Measurements from ENCODE around the gene OGN. TPM values are rescaled to one million over a fixed set of nuclear protein-coding genes. Genes with fewer than 3 reads are reported as not detected.
A peak's percentile ranks its signal among the peaks of the same experiment; 100 is the strongest.
"Not testable (repeated sequence)": the region's sequence is repeated elsewhere in the genome, so short reads cannot be mapped to it uniquely, and the experiment has no call there.

OGN gene
- total RNA-seq, 1 donor from 2014 or later: 153 TPM

DNA sequence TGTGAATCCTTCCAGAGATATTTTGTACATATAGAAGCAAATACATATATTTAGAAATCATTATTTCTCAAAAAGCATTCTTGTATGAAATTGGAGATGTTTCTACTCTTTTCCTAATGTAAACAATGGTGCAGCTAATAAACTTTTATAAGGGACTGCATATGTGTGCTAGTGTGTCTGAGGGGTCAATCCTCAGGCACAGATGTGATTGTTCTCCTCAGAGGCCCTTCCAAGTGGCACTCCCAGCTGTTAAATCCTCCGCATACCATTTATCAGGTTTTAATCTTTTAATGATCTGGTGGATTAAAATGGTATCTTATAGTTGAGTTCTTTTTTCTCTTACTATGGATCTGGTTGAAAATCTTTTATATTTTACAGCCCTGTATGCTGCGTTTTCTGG lies 25.5 kb upstream of the OGN start:
- Histone ChIP-seq H3K4me3 (ENCODE audit: low read length in 3 of 3) (no peak overlapping the region), H3K9me3 (ENCODE audit: control insufficient read depth in 3 of 3, low read length in 3 of 3) (no peaks in the 10 kb centered on the region), H3K27ac (ENCODE audit: low read depth, low read length) (no peak overlapping the region), H3K27me3 (ENCODE audit: control insufficient read depth in 3 of 3, insufficient read depth in 3 of 3, low read length in 3 of 3) (no peaks in the 10 kb centered on the region), H3K9ac (ENCODE audit: low read depth in 1 of 3, low read length in 3 of 3) (no peak overlapping the region), H3K36me3 (ENCODE audit: control insufficient read depth in 3 of 3, insufficient read depth in 3 of 3, low read length in 3 of 3) (no peaks in the 10 kb centered on the region), H3K4me1 (ENCODE audit: control insufficient read depth in 3 of 3, insufficient read depth in 3 of 3, low read length in 3 of 3) (no peaks in the 10 kb centered on the region)

- no peaks in the 10 kb centered on the region for H3K27me3 ChIP-seq (ENCODE audit: control insufficient read depth in 3 of 3, insufficient read depth in 3 of 3, low read length in 3 of 3)
- no peaks in the 10 kb centered on the region for H3K4me1 ChIP-seq (ENCODE audit: control insufficient read depth in 3 of 3, insufficient read depth in 3 of 3, low read length in 3 of 3)
- no peak overlapping the region for H3K4me3 ChIP-seq (ENCODE audit: low read length in 3 of 3)
- no peaks in the 10 kb centered on the region for H3K36me3 ChIP-seq (ENCODE audit: control insufficient read depth in 3 of 3, insufficient read depth in 3 of 3, low read length in 3 of 3)
- H3K9me3 ChIP-seq (ENCODE audit: control insufficient read depth in 3 of 3, low read length in 3 of 3): no peaks in the 10 kb centered on the region
- H3K9ac ChIP-seq (ENCODE audit: low read depth in 1 of 3, low read length in 3 of 3): no peak overlapping the region
- no peak overlapping the region for H3K27ac ChIP-seq (ENCODE audit: low read depth, low read length)
Measured at GRCh38 chr9:92426501-92427145, 22.2 kb upstream of the OGN start.

DNA sequence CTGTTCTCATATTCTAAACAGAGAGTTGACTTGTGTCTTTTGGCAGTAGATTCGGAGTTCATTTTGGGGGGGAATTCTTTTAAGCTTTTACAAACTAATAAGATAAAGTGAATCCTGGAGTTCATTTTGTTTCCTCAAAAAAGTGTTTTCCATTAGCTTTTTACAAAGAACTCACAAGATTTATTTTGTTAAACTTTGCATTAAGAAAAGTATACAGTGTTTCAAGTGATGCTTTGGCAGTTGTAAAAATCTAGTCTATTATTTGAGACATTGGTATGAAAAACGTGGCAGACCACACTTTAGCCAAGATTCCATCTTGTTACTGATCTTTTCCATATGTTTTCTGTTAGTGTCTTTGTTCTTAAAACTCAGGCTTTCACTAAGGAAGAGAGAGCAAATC lies 21.1 kb upstream of the OGN start:
- H3K27ac ChIP-seq (ENCODE audit: low read depth, low read length): no peak overlapping the region
- H3K27me3 ChIP-seq (ENCODE audit: control insufficient read depth in 3 of 3, insufficient read depth in 3 of 3, low read length in 3 of 3): no peaks in the 10 kb centered on the region
- H3K4me3 ChIP-seq (ENCODE audit: low read length in 3 of 3): no peak overlapping the region
- H3K9ac ChIP-seq (ENCODE audit: low read depth in 1 of 3, low read length in 3 of 3): no peak overlapping the region
- H3K36me3 ChIP-seq (ENCODE audit: control insufficient read depth in 3 of 3, insufficient read depth in 3 of 3, low read length in 3 of 3): no peaks in the 10 kb centered on the region
- H3K9me3 ChIP-seq (ENCODE audit: control insufficient read depth in 3 of 3, low read length in 3 of 3): no peaks in the 10 kb centered on the region
- no peaks in the 10 kb centered on the region for H3K4me1 ChIP-seq (ENCODE audit: control insufficient read depth in 3 of 3, insufficient read depth in 3 of 3, low read length in 3 of 3)

- Histone ChIP-seq H3K9ac (ENCODE audit: low read depth in 1 of 3, low read length in 3 of 3) (peak within 1 kb of the TSS in 1 of 3 donors; percentile 33), H3K36me3 (ENCODE audit: control insufficient read depth in 3 of 3, insufficient read depth in 3 of 3, low read length in 3 of 3) (no peaks in the 10 kb centered on the region), H3K4me3 (ENCODE audit: low read length in 3 of 3) (peak within 1 kb of the TSS in 1 of 3 donors; percentile 31), H3K4me1 (ENCODE audit: control insufficient read depth in 3 of 3, insufficient read depth in 3 of 3, low read length in 3 of 3) (no peaks in the 10 kb centered on the region), H3K27me3 (ENCODE audit: control insufficient read depth in 3 of 3, insufficient read depth in 3 of 3, low read length in 3 of 3) (no peaks in the 10 kb centered on the region), H3K9me3 (ENCODE audit: control insufficient read depth in 3 of 3, low read length in 3 of 3) (no peaks in the 10 kb centered on the region), H3K27ac (ENCODE audit: low read depth, low read length) (no peak within 1 kb of the TSS)
Measured at GRCh38 chr9:92424340-92424739, 20.0 kb upstream of the OGN start, which contains the start of gene OMD. Gene OMD, minus strand, starts transcription at chr9:92424471. Its CDS starts 6,913 bp downstream, at chr9:92417558.

DNA sequence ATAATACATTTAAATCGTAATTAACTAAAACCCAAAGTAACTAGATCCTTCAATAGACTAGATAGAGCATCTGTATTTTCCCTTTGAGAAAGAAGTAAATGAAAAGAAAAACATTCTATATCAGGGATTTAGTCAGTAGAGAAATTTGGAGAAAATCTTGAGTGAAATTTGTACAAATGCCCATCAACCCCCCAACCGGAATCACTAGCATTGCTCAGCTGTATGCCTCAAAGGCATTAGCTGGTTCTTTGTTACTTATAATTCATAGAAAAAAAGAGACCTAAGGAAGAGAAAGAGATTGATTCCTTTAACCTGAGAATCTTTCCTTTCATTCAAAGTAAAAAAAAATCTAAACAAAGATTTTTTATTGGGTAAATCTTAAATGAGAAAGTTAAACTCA lies 19.2 kb upstream of the OGN start:
- Histone ChIP-seq H3K4me1 (ENCODE audit: control insufficient read depth in 3 of 3, insufficient read depth in 3 of 3, low read length in 3 of 3) (no peaks in the 10 kb centered on the region), H3K9me3 (ENCODE audit: control insufficient read depth in 3 of 3, low read length in 3 of 3) (no peaks in the 10 kb centered on the region), H3K4me3 (ENCODE audit: low read length in 3 of 3) (peak overlapping the region in 1 of 3 donors; percentile 24), H3K27ac (ENCODE audit: low read depth, low read length) (no peak overlapping the region), H3K36me3 (ENCODE audit: control insufficient read depth in 3 of 3, insufficient read depth in 3 of 3, low read length in 3 of 3) (no peaks in the 10 kb centered on the region), H3K27me3 (ENCODE audit: control insufficient read depth in 3 of 3, insufficient read depth in 3 of 3, low read length in 3 of 3) (no peaks in the 10 kb centered on the region), H3K9ac (ENCODE audit: low read depth in 1 of 3, low read length in 3 of 3) (no peak overlapping the region)

DNA sequence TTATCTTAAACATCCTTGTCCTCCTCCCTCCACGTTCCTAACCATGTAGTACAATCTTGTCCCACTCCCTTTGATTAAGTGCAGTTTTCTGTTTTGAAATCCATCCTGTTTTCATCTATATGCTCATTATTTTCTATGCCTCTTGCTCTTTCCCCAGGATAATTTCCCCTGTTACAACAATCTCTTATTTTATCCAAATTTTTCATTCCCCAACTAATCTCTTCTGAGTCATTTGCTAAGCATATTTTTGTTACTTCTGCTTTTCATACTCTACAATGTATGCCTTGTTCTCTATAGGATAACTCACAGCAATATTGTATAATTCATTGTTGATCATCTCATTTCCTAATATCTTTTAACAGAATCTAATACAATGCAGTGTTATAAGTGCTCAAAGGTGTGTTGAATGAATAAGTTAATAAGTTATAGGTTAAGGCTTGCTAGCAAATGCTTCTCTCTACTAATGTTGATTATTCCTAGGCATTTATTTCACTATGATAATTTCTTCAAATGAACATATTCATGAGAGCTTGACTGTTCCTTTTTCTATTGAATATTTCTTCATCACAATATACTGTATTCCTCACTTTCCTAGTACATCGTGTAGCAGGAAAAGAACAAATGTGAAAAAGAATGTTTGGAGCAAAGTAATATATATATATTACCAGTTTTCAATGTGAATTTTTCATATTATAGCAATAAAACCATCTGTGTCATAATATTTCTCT lies 18.4 kb upstream of the OGN start:
- H3K27me3 ChIP-seq (ENCODE audit: control insufficient read depth in 3 of 3, insufficient read depth in 3 of 3, low read length in 3 of 3): no peaks in the 10 kb centered on the region
- no peaks in the 10 kb centered on the region for H3K9me3 ChIP-seq (ENCODE audit: control insufficient read depth in 3 of 3, low read length in 3 of 3)
- H3K27ac ChIP-seq (ENCODE audit: low read depth, low read length): no peak overlapping the region
- H3K4me1 ChIP-seq (ENCODE audit: control insufficient read depth in 3 of 3, insufficient read depth in 3 of 3, low read length in 3 of 3): no peaks in the 10 kb centered on the region
- H3K4me3 ChIP-seq (ENCODE audit: low read length in 3 of 3): peak overlapping the region in 1 of 3 donors; percentile 31
- H3K9ac ChIP-seq (ENCODE audit: low read depth in 1 of 3, low read length in 3 of 3): no peak overlapping the region
- no peaks in the 10 kb centered on the region for H3K36me3 ChIP-seq (ENCODE audit: control insufficient read depth in 3 of 3, insufficient read depth in 3 of 3, low read length in 3 of 3)

GRCh38 chr9:92414566-92414965 lies 10.2 kb upstream of the OGN start:
- Histone ChIP-seq H3K36me3 (ENCODE audit: control insufficient read depth in 3 of 3, insufficient read depth in 3 of 3, low read length in 3 of 3) (no peaks in the 10 kb centered on the region), H3K4me3 (ENCODE audit: low read length in 3 of 3) (no peak overlapping the region), H3K27ac (ENCODE audit: low read depth, low read length) (no peak overlapping the region), H3K9me3 (ENCODE audit: control insufficient read depth in 3 of 3, low read length in 3 of 3) (no peaks in the 10 kb centered on the region), H3K9ac (ENCODE audit: low read depth in 1 of 3, low read length in 3 of 3) (no peak overlapping the region), H3K4me1 (ENCODE audit: control insufficient read depth in 3 of 3, insufficient read depth in 3 of 3, low read length in 3 of 3) (no peaks in the 10 kb centered on the region), H3K27me3 (ENCODE audit: control insufficient read depth in 3 of 3, insufficient read depth in 3 of 3, low read length in 3 of 3) (no peaks in the 10 kb centered on the region)

DNA sequence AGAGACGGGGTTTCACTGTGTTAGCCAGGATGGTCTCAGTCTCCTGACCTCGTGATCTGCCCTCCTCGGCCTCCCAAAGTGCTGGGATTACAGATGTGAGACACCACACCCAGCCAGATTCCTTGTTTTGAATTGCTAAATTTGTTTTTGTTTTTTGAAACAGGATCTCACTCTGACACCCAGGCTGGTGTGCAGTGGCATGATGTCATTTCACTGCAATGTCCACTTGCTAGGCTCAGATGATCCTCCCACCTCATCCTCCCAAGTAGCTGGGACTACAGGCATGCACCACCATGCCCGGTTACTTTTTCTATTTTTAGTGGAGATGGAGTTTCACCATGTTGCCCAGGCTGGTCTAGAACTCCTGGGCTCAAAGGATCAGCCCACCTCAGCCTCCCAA lies 6.8 kb upstream of the OGN start:
- H3K9me3 ChIP-seq (ENCODE audit: control insufficient read depth in 3 of 3, low read length in 3 of 3); H3K27me3 ChIP-seq (ENCODE audit: control insufficient read depth in 3 of 3, insufficient read depth in 3 of 3, low read length in 3 of 3); H3K4me1 ChIP-seq (ENCODE audit: control insufficient read depth in 3 of 3, insufficient read depth in 3 of 3, low read length in 3 of 3); H3K4me3 ChIP-seq (ENCODE audit: low read length in 3 of 3); H3K27ac ChIP-seq (ENCODE audit: low read depth, low read length); H3K9ac ChIP-seq (ENCODE audit: low read depth in 1 of 3, low read length in 3 of 3); H3K36me3 ChIP-seq (ENCODE audit: control insufficient read depth in 3 of 3, insufficient read depth in 3 of 3, low read length in 3 of 3): not testable (repeated sequence)

DNA sequence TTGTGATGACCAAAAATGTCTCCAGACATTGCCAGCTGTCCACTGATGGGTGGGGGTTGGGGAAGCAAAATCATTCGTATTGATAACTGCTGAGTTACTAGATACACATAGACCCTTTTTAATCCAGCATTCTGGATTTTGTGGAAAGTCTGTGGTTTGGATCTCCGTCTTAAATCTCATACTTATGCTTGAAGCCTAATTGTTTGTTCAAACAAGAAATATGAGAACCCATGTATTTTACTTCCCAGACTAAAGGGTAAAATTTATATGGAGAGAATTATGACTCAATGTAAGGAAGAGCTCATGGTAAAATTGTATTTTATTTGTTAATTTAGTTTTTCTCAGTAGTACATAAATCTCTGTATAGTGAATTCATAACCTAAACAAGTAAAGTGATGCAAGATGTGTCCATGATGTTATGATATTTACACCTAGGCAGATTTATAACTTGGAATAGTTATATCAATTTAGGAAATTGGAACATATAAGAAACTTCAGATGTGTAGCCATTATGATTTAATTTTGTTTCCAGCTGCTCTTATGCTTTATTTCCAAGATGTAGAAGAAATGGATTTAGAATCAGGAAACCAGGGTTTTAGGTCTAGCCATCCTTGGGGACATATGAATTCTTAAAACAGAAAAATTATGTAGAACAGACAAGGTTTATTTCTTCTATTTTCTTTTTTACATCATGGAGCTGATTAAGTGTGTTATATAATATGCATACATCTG lies 4.5 kb upstream of the OGN start:
- Histone ChIP-seq H3K4me1 (ENCODE audit: control insufficient read depth in 3 of 3, insufficient read depth in 3 of 3, low read length in 3 of 3) (peaks cover 0 to 4% (median 0%) of the 10 kb centered on the region in 3 donors), H3K27ac (ENCODE audit: low read depth, low read length) (no peak overlapping the region), H3K4me3 (ENCODE audit: low read length in 3 of 3) (no peak overlapping the region), H3K36me3 (ENCODE audit: control insufficient read depth in 3 of 3, insufficient read depth in 3 of 3, low read length in 3 of 3) (no peaks in the 10 kb centered on the region), H3K9ac (ENCODE audit: low read depth in 1 of 3, low read length in 3 of 3) (no peak overlapping the region), H3K27me3 (ENCODE audit: control insufficient read depth in 3 of 3, insufficient read depth in 3 of 3, low read length in 3 of 3) (no peaks in the 10 kb centered on the region), H3K9me3 (ENCODE audit: control insufficient read depth in 3 of 3, low read length in 3 of 3) (no peaks in the 10 kb centered on the region)

GRCh38 chr9:92407818-92408217 lies 3.4 kb upstream of the OGN start:
- H3K9ac ChIP-seq (ENCODE audit: low read depth in 1 of 3, low read length in 3 of 3): no peak overlapping the region
- H3K9me3 ChIP-seq (ENCODE audit: control insufficient read depth in 3 of 3, low read length in 3 of 3): no peaks in the 10 kb centered on the region
- H3K4me3 ChIP-seq (ENCODE audit: low read length in 3 of 3): no peak overlapping the region
- H3K27ac ChIP-seq (ENCODE audit: low read depth, low read length): no peak overlapping the region
- H3K27me3 ChIP-seq (ENCODE audit: control insufficient read depth in 3 of 3, insufficient read depth in 3 of 3, low read length in 3 of 3): no peaks in the 10 kb centered on the region
- H3K4me1 ChIP-seq (ENCODE audit: control insufficient read depth in 3 of 3, insufficient read depth in 3 of 3, low read length in 3 of 3): peaks cover 0 to 4% (median 0%) of the 10 kb centered on the region in 3 donors
- no peaks in the 10 kb centered on the region for H3K36me3 ChIP-seq (ENCODE audit: control insufficient read depth in 3 of 3, insufficient read depth in 3 of 3, low read length in 3 of 3)
